GM21723 (cell line): Measurements from ENCODE around the gene SLC2A3.
"Not testable (repeated sequence)": the region's sequence is repeated elsewhere in the genome, so short reads cannot be mapped to it uniquely, and the experiment has no call there.

Experiments used
- ATAC-seq: cut with Tn5 transposase; IDR thresholded peaks from one replicate; pipeline ENCODE4 v1.9.1; 2021; ENCODE audit warnings: mild to moderate bottlenecking, moderate library complexity; ENCODE audit not compliant: unreplicated experiment

Gene SLC2A3

GRCh38 chr12:7917392-7918267 is 18.4 kb downstream of the SLC2A3 start:
- no peak for ATAC-seq

- ATAC-seq, result no peak
These were observed 19.1 kb downstream of the SLC2A3 start for GRCh38 chr12:7916936-7917335.

- no peak for ATAC-seq
These were observed 20.2 kb downstream of the SLC2A3 start for GRCh38 chr12:7915661-7916403.

- ATAC-seq, result not testable (repeated sequence)
These were observed 25.9 kb downstream of the SLC2A3 start for GRCh38 chr12:7910106-7910505.

GRCh38 chr12:7907009-7907408 is 29.0 kb downstream of the SLC2A3 start:
- ATAC-seq, result no peak

- not testable (repeated sequence) for ATAC-seq
These were observed 29.7 kb downstream of the SLC2A3 start for GRCh38 chr12:7906303-7906702.

- ATAC-seq, result not testable (repeated sequence)
These were observed 30.3 kb downstream of the SLC2A3 start for GRCh38 chr12:7905600-7906125.

GRCh38 chr12:7905071-7905470 is 30.9 kb downstream of the SLC2A3 start:
- ATAC-seq, result no peak

GRCh38 chr12:7902416-7902815 is 33.6 kb downstream of the SLC2A3 start:
- not testable (repeated sequence) for ATAC-seq

GRCh38 chr12:7899755-7900154 is 36.2 kb downstream of the SLC2A3 start:
- no peak for ATAC-seq

- not testable (repeated sequence) for ATAC-seq
These were observed 39.3 kb downstream of the SLC2A3 start for GRCh38 chr12:7896726-7897125.

- no peak for ATAC-seq
These were observed 43.6 kb downstream of the SLC2A3 start for GRCh38 chr12:7892186-7892980.

- no peak for ATAC-seq
These were observed 51.3 kb downstream of the SLC2A3 start for GRCh38 chr12:7884689-7885088.

- not testable (repeated sequence) for ATAC-seq
These were observed 54.3 kb downstream of the SLC2A3 start for GRCh38 chr12:7881736-7882120.

- not testable (repeated sequence) for ATAC-seq
These were observed 54.8 kb downstream of the SLC2A3 start for GRCh38 chr12:7880952-7881735.

GRCh38 chr12:7879246-7879645 is 56.7 kb downstream of the SLC2A3 start:
- no peak for ATAC-seq

GRCh38 chr12:7877420-7877819 is 58.6 kb downstream of the SLC2A3 start:
- ATAC-seq, result no peak

GRCh38 chr12:7872566-7873319 is 63.2 kb downstream of the SLC2A3 start, which contains the start of gene SLC2A14:
Gene SLC2A14 (minus strand): TSS chr12:7872915. CDS start chr12:7869880, 3,035 bp downstream.
- ATAC-seq, result no peak

- ATAC-seq, result no peak
These were observed 65.7 kb downstream of the SLC2A3 start for GRCh38 chr12:7870335-7870734.
